Subcutaneous adipose tissue (tissue), 4 donors: Measurements from ENCODE around the gene CEP250. TPM values are rescaled to one million over a fixed set of nuclear protein-coding genes. Genes with fewer than 3 reads are reported as not detected.

Experiments used
- total RNA-seq, 4 donors: library from RNA; depleted of rRNA; stranded (reverse); fragments of >200 nt; gene quantifications; one replicate each; pipeline ENCODE4 v1.1.0, GENCODE V29; 2016
- TF ChIP-seq, protein P1 (sequence below): fragments of 450-650 bp; IDR thresholded peaks from one replicate; pipeline ENCODE4 v1.5.1; 2016; ENCODE audit warnings: low read depth, mild to moderate bottlenecking, control low read depth, antibody characterized with exemption, moderate library complexity

CEP250 gene
- total RNA-seq, 4 donors from 2014 or later = 6.8 to 31.6 (median 20.6) TPM

DNA sequence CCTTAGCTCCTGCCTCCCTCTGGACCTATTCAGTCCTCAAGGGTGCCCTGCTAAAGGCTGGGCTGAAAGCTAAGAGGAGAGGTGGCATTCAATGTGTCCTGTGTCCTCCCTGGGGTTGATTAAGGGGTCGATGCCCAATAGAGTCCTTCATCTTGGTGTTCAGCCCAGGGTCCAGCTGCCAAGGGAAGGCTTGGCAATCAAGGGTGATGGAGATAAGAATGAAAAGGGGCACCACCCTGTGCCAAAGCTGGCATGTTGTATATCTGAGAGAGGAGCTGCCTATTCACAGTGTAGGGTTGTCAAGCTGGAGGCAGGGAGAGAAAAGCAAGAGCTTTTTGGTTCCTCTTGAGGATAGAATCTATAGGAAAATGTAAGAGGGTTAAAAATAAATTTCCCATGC, 61.7 kb downstream of the CEP250 start:
- TF ChIP-seq, protein P1, sequence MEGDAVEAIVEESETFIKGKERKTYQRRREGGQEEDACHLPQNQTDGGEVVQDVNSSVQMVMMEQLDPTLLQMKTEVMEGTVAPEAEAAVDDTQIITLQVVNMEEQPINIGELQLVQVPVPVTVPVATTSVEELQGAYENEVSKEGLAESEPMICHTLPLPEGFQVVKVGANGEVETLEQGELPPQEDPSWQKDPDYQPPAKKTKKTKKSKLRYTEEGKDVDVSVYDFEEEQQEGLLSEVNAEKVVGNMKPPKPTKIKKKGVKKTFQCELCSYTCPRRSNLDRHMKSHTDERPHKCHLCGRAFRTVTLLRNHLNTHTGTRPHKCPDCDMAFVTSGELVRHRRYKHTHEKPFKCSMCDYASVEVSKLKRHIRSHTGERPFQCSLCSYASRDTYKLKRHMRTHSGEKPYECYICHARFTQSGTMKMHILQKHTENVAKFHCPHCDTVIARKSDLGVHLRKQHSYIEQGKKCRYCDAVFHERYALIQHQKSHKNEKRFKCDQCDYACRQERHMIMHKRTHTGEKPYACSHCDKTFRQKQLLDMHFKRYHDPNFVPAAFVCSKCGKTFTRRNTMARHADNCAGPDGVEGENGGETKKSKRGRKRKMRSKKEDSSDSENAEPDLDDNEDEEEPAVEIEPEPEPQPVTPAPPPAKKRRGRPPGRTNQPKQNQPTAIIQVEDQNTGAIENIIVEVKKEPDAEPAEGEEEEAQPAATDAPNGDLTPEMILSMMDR = no peak

DNA sequence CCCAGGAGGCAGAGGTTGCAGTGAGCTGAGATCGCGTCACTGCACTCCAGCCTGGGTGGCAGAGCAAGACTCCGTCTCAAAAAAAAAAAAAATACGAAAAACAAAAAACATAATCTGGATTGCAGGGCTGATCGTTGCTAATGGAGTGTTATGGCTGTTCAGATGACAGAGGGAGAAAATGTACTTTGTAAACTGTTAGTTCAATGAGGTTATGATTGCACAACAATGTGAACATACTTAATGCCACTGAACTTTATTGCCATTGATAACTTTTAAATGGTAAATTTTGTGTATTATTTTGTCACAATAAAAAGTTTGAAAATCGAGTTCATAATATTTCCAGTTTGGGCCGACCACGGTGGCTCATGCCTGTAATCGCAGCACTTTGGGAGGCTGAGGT, 63.6 kb downstream of the CEP250 start:
- TF ChIP-seq, protein P1 = no peak

GRCh38 chr20:35523298-35523888, 68.0 kb downstream of the CEP250 start:
- TF ChIP-seq, protein P1 = no peak

DNA sequence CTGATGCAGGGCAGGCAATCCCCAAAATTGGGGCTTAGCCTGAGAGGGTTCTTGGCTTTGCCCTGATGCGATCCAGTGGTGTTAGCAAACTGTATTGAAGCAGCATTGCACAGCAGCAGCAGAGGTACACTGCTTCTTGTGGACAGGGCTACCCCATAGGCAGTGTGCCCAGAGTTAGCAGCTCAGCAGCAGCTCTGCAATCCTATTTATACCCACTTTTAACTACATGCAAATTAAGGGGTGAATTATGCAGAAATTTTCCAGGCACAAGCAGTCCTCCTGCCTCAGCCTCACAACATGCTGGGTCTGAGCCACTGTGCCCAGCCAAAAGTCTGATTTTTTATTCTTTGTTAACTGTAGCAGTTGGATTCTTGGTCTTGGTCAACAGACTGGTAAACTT, 70.2 kb downstream of the CEP250 start:
- TF ChIP-seq, protein P1 = no peak

- TF ChIP-seq, protein P1 = no peak
These were observed 71.8 kb downstream of the CEP250 start for GRCh38 chr20:35527122-35527769.

DNA sequence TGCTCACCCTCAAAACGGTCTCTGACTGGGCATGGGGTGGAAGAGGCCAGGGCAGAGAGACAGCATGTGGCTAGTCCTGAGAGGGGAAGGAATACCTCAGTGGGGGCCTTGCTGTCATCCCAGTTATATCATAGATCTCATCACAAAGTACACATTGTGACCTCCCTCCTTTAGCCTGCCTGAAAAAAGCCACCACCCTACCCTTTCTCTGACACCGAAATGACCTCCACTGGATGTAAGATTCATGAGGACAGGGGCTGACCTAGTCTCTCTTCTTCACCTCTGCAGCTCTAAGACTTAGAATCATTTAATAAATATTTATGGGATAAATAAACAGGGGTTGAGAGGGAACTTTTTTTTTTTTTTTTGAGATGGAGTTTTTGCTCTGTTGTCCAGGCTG, 74.2 kb downstream of the CEP250 start, which contains the start of gene C20orf173:
C20orf173 (minus strand) TSS at position 101 of the 400 bp plus-strand sequence. CDS start 279 bp downstream, outside the sequence.
- TF ChIP-seq, protein P1 = no peak

DNA sequence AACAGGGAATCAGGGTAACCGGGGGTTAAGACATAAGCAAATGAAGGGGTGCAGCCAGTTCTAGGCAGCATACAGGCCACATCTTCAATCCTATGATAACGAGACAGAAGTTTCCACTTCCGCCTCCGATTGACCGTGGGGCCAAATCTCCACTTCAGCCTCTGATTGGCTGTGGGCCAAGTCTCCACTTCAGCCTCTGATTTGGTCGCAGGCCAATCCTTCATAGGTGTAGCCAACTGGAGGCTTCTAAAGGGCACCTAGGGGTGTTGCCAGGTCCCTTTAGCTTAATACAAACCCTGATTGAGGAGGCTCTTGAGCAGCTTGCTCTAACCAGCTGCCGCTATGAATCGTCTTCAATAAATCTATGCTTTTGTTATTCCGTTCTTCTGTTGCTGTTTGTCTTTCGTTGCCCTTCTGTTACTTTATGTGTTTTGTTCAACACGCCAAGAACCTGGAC, 84.4 kb downstream of the CEP250 start:
- TF ChIP-seq, protein P1 = no peak
